NB4 (cell line): ENCODE measurements around the gene CWC22.

Source experiments
- DNase-seq: peaks from one replicate; pipeline ENCODE4 v3.0.0; 2010; ENCODE audit warnings: low read depth
- H3K4me3 ChIP-seq: one replicate; pipeline ENCODE4 v1.5.1; 2011; ENCODE audit warnings: mild to moderate bottlenecking, low read depth, low read length, moderate library complexity
- CTCF ChIP-seq: IDR thresholded peaks from one replicate; pipeline ENCODE4 v1.5.1; 2012; ENCODE audit warnings: low read depth, low read length
- MAX ChIP-seq: IDR thresholded peaks from 2 replicates; pipeline ENCODE4 v1.6.1; 2011; ENCODE audit warnings: low read depth, low read length
- MYC ChIP-seq: IDR thresholded peaks from 2 replicates; pipeline ENCODE4 v1.6.1; 2011; ENCODE audit warnings: low read depth, low read length
- POLR2A ChIP-seq: IDR thresholded peaks from 2 replicates; pipeline ENCODE4 v1.6.1; 2011; ENCODE audit warnings: mild to moderate bottlenecking; ENCODE audit not compliant: insufficient read length; ENCODE audit errors: extremely low read depth

Gene CWC22

DNA sequence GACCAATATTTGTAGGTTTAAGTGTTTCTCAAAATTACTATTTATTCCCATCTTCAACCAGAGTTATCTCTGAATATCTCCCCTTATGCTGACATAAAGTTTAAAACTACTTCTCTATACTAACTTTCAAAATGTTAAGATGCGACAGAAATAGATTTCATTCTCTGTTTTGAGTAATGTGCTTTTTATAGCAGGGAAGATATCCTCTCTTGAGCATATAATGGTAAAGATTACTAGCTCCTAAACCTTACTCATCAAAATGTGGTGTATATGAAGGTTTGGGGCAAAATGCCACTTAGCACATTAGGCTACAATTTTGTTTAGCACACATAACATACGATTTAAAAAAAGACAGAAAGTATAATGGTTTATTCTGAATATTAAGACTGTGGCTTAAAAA is 54.4 kb downstream of the CWC22 start:
- H3K4me3 ChIP-seq: no peak overlapping the region
- no peak for DNase-seq
- TF ChIP-seq MAX: no peak
- TF ChIP-seq MYC: no peak
- no peak for TF ChIP-seq CTCF
- no peak for TF ChIP-seq POLR2A

- no peak for DNase-seq
- no peak overlapping the region for H3K4me3 ChIP-seq
- no peak for TF ChIP-seq POLR2A
- no peak for TF ChIP-seq CTCF
- no peak for TF ChIP-seq MYC
- TF ChIP-seq MAX: no peak
These were observed 55.4 kb downstream of the CWC22 start for GRCh38 chr2:179951680-179952079.

- no peak for TF ChIP-seq MAX
- TF ChIP-seq MYC: no peak
- TF ChIP-seq CTCF: no peak
- TF ChIP-seq POLR2A: no peak
- DNase-seq: no peak
- H3K4me3 ChIP-seq: no peak overlapping the region
These were observed 56.7 kb downstream of the CWC22 start for GRCh38 chr2:179950391-179950790.

GRCh38 chr2:179949438-179949837 is 57.7 kb downstream of the CWC22 start:
- no peak for TF ChIP-seq POLR2A
- TF ChIP-seq MYC: no peak
- no peak for TF ChIP-seq CTCF
- TF ChIP-seq MAX: no peak
- no peak for DNase-seq
- no peak overlapping the region for H3K4me3 ChIP-seq

GRCh38 chr2:179948058-179948457 is 59.0 kb downstream of the CWC22 start:
- no peak for DNase-seq
- H3K4me3 ChIP-seq: no peak overlapping the region
- no peak for TF ChIP-seq CTCF
- no peak for TF ChIP-seq POLR2A
- TF ChIP-seq MAX: no peak
- no peak for TF ChIP-seq MYC
